Activated CD8-positive, alpha-beta T cell treated with anti-CD3 and anti-CD28 coated beads, Interleukin-2, amount 10 ng/mL, durations not matched to agents 7 days and 5 days (primary cell): ENCODE measurements around the gene MYL2. TPM values are rescaled to one million over a fixed set of nuclear protein-coding genes. Genes with fewer than 3 reads are reported as not detected.
"Not testable (repeated sequence)": the region's sequence is repeated elsewhere in the genome, so short reads cannot be mapped to it uniquely, and the experiment has no call there.

ENCODE experiments used
- ATAC-seq: fragments of 150-1000 bp; cut with Tn5 transposase; one replicate; pipeline ENCODE4 v1.10.0; 2021; ENCODE audit warnings: moderate library complexity
- CTCF ChIA-PET: fragments of 350-600 bp; sonication (Branson Sonifier 250); formaldehyde crosslinking; loops from one replicate; lab custom pipeline; 2021; ENCODE audit warnings: antibody characterized with exemption; lab: Charles Lee
- POLR2A ChIA-PET: fragments of 350-600 bp; sonication (Branson Sonifier 250); formaldehyde crosslinking; loops from one replicate; lab custom pipeline; 2021; ENCODE audit warnings: antibody characterized with exemption; lab: Charles Lee
- DNase-seq: peaks from one replicate; pipeline ENCODE4 v3.0.0-alpha.2; 2020
- H3K27ac Mint-ChIP-seq: one replicate; pipeline ENCODE4 v1.8.0; 2021; ENCODE audit warnings: mild to moderate bottlenecking, mixed read lengths
- H3K27me3 Mint-ChIP-seq: one replicate; pipeline ENCODE4 v1.8.0; 2021; ENCODE audit warnings: low read depth, mixed read lengths
- H3K36me3 Mint-ChIP-seq: one replicate; pipeline ENCODE4 v1.8.0; 2021; ENCODE audit warnings: low read depth, mixed read lengths
- H3K4me1 Mint-ChIP-seq: one replicate; pipeline ENCODE4 v1.8.0; 2021; ENCODE audit warnings: low read depth, mixed read lengths
- H3K4me3 Mint-ChIP-seq: one replicate; pipeline ENCODE4 v1.8.0; 2021; ENCODE audit warnings: mild to moderate bottlenecking, mixed read lengths
- H3K9me3 Mint-ChIP-seq: one replicate; pipeline ENCODE4 v1.8.0; 2022; ENCODE audit warnings: mixed read lengths; ENCODE audit not compliant: insufficient read depth
- total RNA-seq, 2 experiments: library from RNA; stranded (reverse); gene quantifications; one replicate each; pipeline ENCODE4 v1.2.3, GENCODE V29; 2021

Gene MYL2, protein sequence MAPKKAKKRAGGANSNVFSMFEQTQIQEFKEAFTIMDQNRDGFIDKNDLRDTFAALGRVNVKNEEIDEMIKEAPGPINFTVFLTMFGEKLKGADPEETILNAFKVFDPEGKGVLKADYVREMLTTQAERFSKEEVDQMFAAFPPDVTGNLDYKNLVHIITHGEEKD
- total RNA-seq = not detected

DNA sequence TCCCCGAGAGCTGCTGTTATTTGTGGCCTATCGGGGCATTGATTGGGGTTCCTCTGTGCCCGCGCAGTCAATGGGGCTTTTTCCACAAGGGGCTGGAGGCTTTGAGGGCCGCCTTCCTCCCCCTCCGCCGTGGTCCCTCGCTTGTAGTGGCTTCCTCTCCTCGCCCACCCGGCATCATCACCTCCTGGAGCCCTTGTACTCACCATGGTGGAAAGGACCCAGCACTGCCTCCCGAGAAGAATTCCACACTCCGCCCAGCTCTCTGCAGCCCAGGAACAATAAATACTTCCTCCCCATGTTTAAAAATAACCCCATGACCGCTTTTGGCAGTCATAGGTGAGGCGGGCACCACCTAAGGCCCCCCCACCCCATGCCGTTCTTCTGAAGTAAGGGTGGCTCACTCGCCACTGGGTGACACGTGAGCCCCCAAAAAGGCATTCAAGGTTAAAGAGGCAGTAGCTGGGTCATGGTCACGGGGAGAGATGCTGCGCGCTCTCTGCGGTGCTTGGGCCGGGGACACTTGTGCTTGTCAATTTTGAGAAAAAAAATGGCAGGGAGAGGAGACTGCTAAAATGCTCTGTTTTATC, at the start of gene MYL2:
MYL2 (minus strand) TSS at position 256 of the 587 bp plus-strand sequence; CDS start at position 206, 50 bp downstream.
- no peak within 1 kb of the TSS for H3K27ac Mint-ChIP-seq
- H3K4me3 Mint-ChIP-seq = no peak within 1 kb of the TSS
- H3K9me3 Mint-ChIP-seq = no peaks in the 10 kb centered on the region
- H3K4me1 Mint-ChIP-seq = no peaks in the 10 kb centered on the region
- no peak for ATAC-seq
- H3K36me3 Mint-ChIP-seq = no peaks in the 10 kb centered on the region
- POLR2A ChIA-PET = no interaction called here
- H3K27me3 Mint-ChIP-seq = peaks cover 4% of the 10 kb centered on the region
- CTCF ChIA-PET = interaction anchor here (1.6 kb wide), 1 partner anchor 33 kb away, joined by 7 read pairs; no protein-coding TSS in a partner anchor
- no peak for DNase-seq

DNA sequence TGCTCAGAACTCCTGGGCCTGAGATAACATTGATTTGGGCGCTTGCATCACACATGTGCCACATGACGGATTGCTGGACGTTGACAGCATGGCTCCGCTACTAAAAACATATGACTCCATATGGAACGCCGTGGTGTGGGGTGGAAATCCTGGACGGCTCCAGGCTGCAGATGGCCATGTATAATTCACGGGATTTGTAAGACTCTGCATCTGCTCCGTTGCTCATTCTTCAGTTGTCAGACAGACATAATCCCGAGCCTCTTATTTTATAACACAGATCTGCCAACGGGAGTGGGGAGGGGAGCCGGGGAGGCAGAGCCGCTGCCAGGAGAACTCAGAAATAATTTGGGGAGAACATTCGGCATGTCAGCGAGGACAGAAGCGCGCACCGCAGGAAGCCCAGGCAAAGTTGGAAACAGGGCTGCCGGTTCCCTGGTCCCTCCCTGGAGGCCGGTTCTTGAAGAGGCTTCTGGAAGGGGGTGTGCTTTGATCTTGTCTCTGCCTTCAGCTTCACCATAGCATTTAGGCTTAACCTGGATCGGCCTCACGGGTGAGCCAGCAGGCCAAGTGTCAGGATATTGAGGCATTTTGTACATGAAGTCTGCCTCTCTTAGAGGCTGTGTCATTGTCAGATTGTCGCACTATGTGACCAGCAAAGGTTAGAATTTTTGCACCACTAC, 45.8 kb upstream of the MYL2 start:
- Mint-ChIP-seq H3K36me3 (no peaks in the 10 kb centered on the region), H3K4me3 (no peak overlapping the region), H3K27ac (no peak overlapping the region), H3K4me1 (no peaks in the 10 kb centered on the region), H3K9me3 (no peaks in the 10 kb centered on the region), H3K27me3 (peaks cover 10% of the 10 kb centered on the region)
- ChIA-PET CTCF (interaction anchor here (1.0 kb wide), 1 partner anchor 48 kb away, joined by 3 read pairs; no protein-coding TSS in a partner anchor), POLR2A (no interaction called here)
- no peak for DNase-seq
- no peak for ATAC-seq

DNA sequence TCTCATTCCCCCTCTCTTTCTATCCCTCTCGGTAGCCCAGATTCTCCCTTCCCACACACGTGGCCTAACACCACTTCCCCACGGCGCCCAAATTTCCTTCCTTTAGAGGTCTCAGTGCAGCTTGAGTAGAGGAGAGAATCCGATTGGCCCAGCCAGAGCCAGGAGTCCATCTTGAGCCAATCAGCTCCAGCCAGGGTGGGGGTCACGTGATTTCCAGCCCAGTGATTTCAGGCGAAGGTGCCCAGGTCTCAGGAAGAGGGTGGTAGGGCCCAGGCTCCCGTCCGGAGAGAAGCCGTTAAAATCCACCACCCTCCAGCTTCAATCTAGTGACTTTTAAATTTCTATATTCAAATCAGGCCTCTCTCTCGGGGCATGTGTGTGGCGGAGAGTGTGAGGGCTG, 45.2 kb upstream of the MYL2 start:
- DNase-seq = no peak
- ATAC-seq = no peak
- Mint-ChIP-seq H3K36me3 (no peaks in the 10 kb centered on the region), H3K27ac (no peak overlapping the region), H3K4me1 (no peaks in the 10 kb centered on the region), H3K27me3 (peaks cover 10% of the 10 kb centered on the region), H3K9me3 (no peaks in the 10 kb centered on the region), H3K4me3 (no peak overlapping the region)
- ChIA-PET POLR2A (no interaction called here), CTCF (interaction anchor here (1.0 kb wide), 1 partner anchor 49 kb away, joined by 3 read pairs; no protein-coding TSS in a partner anchor)

DNA sequence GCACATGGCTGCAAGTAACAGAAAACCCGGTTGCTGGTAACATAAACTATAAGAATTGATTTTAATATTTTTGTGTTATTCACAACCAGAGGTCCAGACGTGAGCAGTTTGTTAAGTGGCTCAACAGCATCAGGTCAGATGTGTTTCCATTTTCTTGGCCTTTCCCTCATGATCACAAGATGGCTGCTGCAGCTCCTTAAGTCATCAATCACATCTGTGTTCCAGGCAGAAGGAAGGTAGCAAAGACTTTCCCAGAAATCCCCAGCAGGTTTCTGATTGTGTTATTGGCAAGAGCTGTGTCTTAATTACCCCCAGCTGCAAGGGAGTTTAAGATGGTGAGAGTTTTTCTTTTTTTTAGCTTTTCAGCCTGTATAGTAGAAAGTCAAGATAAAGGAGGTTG, 40.4 kb upstream of the MYL2 start:
- no peaks in the 10 kb centered on the region for H3K9me3 Mint-ChIP-seq
- CTCF ChIA-PET = no interaction called here

DNA sequence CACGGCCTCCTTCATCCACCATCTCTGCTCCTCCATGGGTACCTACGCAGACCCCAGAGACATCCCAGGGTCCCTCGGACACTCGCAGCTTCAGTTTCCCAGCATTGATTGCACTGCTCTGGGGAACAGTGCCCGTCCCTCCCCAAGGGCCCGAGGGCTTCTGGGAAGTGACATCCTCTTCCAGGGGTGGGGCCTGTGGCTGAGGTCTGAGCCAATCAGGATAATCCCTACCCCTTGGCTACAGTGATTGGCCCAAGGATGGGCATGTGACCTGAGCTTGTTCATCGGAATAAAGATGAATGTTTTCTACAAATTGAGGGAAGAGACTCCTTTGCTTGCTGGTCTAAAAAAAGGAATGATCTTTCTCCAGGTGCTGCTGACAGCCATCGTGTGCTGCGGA, 37.3 kb upstream of the MYL2 start:
- no peak for ATAC-seq
- H3K4me3 Mint-ChIP-seq = no peak overlapping the region
- H3K4me1 Mint-ChIP-seq = no peaks in the 10 kb centered on the region
- CTCF ChIA-PET = no interaction called here
- H3K27me3 Mint-ChIP-seq = peaks cover 19% of the 10 kb centered on the region
- DNase-seq = no peak
- no peaks in the 10 kb centered on the region for H3K36me3 Mint-ChIP-seq
- POLR2A ChIA-PET = no interaction called here
- no peak overlapping the region for H3K27ac Mint-ChIP-seq
- H3K9me3 Mint-ChIP-seq = no peaks in the 10 kb centered on the region

More for the DNA sequence above, 40.4 kb upstream of the MYL2 start:
- POLR2A ChIA-PET = no interaction called here
- Mint-ChIP-seq H3K4me1 (no peaks in the 10 kb centered on the region), H3K36me3 (no peaks in the 10 kb centered on the region), H3K27me3 (peaks cover 13% of the 10 kb centered on the region), H3K4me3 (no peak overlapping the region), H3K27ac (no peak overlapping the region)
- DNase-seq (no peak), ATAC-seq (no peak)

DNA sequence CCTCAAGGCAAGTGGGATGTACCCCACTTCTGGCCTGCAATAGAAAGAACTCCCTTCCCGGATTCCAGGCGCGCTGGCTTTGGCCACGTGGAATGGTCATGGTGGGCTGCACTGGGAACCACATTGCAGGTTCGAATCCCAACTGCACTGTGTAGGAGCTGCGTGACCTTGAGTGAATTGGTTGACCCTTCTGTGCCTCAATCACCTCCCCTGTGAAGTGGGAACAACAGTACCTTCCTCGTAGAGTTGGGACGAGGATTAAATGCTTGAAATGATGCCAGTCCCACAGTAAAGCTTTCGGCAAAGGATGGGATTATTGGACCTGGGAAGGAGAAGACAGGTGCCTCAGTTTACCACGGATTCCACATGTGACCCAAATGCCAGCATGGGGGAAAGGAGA, 36.8 kb upstream of the MYL2 start:
- DNase-seq (no peak), ATAC-seq (no peak)
- Mint-ChIP-seq H3K27me3 (peaks cover 17% of the 10 kb centered on the region), H3K9me3 (no peaks in the 10 kb centered on the region), H3K4me1 (no peaks in the 10 kb centered on the region), H3K4me3 (no peak overlapping the region), H3K27ac (no peak overlapping the region), H3K36me3 (no peaks in the 10 kb centered on the region)
- CTCF ChIA-PET = no interaction called here
- POLR2A ChIA-PET = no interaction called here

DNA sequence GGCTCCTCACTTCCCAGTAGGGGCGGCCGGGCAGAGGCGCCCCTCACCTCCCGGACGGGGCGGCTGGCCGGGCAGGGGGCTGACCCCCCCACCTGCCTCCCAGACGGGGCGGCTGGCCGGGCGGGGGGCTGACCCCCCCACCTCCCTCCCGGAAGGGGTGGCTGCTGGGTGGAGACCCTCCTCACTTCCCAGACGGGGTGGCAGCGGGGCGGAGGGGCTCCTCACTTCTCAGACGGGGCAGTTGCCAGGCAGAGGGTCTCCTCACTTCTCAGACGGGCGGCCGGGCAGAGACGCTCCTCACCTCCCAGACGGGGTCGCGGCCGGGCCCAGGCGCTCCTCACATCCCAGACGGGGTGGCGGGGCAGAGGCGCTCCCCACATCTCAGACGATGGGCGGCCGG, 30.5 kb upstream of the MYL2 start:
- H3K4me1 Mint-ChIP-seq, POLR2A ChIA-PET, H3K4me3 Mint-ChIP-seq, DNase-seq, H3K9me3 Mint-ChIP-seq, H3K27ac Mint-ChIP-seq, CTCF ChIA-PET, H3K27me3 Mint-ChIP-seq, ATAC-seq, H3K36me3 Mint-ChIP-seq: not testable (repeated sequence)

DNA sequence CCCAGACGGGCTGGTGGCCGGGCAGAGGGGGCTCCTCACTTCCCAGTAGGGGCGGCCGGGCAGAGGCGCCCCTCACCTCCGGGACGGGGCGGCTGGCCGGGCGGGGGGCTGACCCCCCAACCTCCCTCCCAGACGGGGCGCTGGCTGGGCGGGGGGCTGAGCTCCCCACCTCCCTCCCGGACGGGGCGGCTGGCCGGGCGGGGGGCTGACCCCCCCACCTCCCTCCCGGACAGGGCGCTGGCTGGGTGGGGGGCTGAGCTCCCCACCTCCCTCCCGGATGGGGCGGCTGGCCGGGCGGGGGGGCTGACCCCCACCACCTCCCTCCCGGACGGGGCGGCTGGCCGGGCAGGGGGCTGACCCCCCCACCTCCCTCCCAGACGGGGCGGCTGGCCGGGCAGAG, 30.1 kb upstream of the MYL2 start:
- H3K27ac Mint-ChIP-seq, DNase-seq, POLR2A ChIA-PET, H3K36me3 Mint-ChIP-seq, CTCF ChIA-PET, H3K27me3 Mint-ChIP-seq, H3K4me1 Mint-ChIP-seq, H3K4me3 Mint-ChIP-seq, ATAC-seq, H3K9me3 Mint-ChIP-seq: not testable (repeated sequence)

DNA sequence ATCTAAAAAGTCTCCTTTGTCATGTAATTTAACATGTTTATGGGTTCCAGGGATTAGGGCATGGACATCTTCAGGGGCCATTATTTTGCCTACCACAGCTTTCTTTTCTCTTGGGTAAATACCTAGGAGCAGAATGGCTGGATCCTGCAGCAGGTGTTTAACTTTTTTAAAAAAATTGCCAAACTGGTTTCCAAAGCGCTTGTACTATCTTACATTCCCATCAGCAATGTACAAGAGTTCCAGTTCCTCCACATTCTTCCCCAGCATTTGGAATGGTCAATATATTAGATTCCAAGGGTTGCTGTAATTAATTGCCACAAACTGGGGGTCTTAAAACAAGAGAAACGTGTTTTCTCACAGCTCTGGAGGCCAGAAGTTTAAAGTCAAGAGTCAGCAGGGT, 27.7 kb upstream of the MYL2 start:
- no peaks in the 10 kb centered on the region for H3K36me3 Mint-ChIP-seq
- H3K27ac Mint-ChIP-seq = no peak overlapping the region
- POLR2A ChIA-PET = no interaction called here
- no peaks in the 10 kb centered on the region for H3K4me1 Mint-ChIP-seq
- CTCF ChIA-PET = no interaction called here
- H3K4me3 Mint-ChIP-seq = no peak overlapping the region
- no peaks in the 10 kb centered on the region for H3K9me3 Mint-ChIP-seq
- ATAC-seq (no peak), DNase-seq (no peak)
- H3K27me3 Mint-ChIP-seq = no peaks in the 10 kb centered on the region

DNA sequence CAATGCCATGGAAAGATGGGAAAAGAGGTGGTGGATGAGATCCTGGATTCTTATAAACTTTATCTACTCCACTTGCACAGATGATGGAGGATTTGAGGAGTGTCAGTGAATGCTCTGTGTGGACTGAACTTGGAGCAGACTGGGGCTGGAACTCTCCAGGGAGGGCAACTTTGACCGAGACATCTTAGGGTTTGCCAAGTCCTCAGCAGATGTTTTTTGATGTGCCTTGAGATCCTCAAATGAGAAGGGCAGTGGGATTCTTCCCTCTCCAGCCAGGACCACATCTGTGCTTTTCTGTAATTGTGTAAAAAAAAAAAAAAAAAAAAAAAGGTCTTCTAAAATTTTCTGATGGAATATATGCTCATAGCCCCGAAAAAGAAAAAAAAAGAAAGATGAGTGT, 23.0 kb upstream of the MYL2 start:
- Mint-ChIP-seq H3K27me3 (no peaks in the 10 kb centered on the region), H3K9me3 (no peaks in the 10 kb centered on the region), H3K4me3 (no peak overlapping the region), H3K27ac (no peak overlapping the region), H3K4me1 (no peaks in the 10 kb centered on the region), H3K36me3 (no peaks in the 10 kb centered on the region)
- ATAC-seq = no peak
- no peak for DNase-seq
- ChIA-PET POLR2A (no interaction called here), CTCF (no interaction called here)

DNA sequence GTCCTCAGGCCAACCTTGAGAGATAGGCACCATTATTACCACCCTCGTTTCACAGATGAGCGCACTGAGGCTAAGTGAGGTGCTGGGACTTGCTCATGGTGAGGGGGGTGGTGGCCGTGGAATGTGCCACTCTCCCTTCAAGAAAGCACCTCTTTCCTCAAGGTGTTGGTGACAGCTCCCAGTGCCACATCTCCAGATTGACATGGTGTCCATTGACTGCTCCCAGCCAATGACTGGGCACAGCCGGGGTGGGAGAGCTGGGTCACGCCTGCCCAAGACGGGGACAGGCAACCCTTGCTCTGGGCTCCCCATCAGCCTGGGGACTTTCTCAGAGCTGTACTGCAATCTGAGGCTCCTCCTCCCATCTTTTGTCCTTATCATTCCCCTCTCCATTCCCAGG, 21.0 kb upstream of the MYL2 start:
- ChIA-PET CTCF (interaction anchor here (0.8 kb wide), 1 partner anchor 15 kb away, joined by 3 read pairs; no protein-coding TSS in a partner anchor), POLR2A (no interaction called here)
- DNase-seq (no peak), ATAC-seq (no peak)
- Mint-ChIP-seq H3K4me3 (no peak overlapping the region), H3K27ac (no peak overlapping the region), H3K36me3 (no peaks in the 10 kb centered on the region), H3K9me3 (no peaks in the 10 kb centered on the region), H3K4me1 (peaks cover 7% of the 10 kb centered on the region), H3K27me3 (peaks cover 7% of the 10 kb centered on the region)

DNA sequence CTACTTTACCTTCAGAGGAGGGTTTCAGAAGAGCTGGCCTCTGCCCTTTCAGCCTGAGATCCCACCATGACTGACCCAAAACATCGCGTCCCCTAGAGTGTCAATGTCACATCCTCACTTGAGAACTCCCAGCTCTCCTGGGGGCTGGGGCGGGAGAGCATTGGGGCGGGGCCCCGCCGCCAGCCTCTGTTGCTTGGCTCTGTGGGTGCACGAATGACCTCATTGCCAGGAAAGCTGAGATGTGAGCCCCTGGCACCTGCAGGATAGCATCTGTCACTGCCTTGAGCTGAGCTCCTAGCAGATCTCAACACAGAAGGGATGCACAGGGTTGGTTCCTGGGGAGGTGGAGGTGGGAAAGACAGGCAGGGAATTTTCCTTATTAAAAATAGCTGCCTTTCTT, 20.6 kb upstream of the MYL2 start:
- CTCF ChIA-PET = no interaction called here
- Mint-ChIP-seq H3K36me3 (no peaks in the 10 kb centered on the region), H3K27ac (no peak overlapping the region)

More for the DNA sequence above, 20.6 kb upstream of the MYL2 start:
- Mint-ChIP-seq H3K27me3 (peaks cover 7% of the 10 kb centered on the region), H3K9me3 (no peaks in the 10 kb centered on the region), H3K4me1 (peaks cover 7% of the 10 kb centered on the region), H3K4me3 (no peak overlapping the region)
- POLR2A ChIA-PET = no interaction called here
- DNase-seq (no peak), ATAC-seq (no peak)
